Esophagus muscularis mucosa (tissue), 4 donors: ENCODE data around the gene FGF12.

Experiments
- CTCF ChIP-seq, 3 experiments: fragments of 200-600 bp in 2 of 3; fragments of 450-650 bp in 1 of 3; sonication (generic) in 2 of 3; IDR thresholded peaks; one replicate each; pipeline ENCODE4 v1.5.1; 2017 to 2019; ENCODE audit warnings: antibody characterized with exemption in 3 of 3, mild to moderate bottlenecking in 2 of 3, moderate library complexity in 1 of 3
- EP300 ChIP-seq: sonication (generic); formaldehyde crosslinking; IDR thresholded peaks from one replicate; pipeline ENCODE4 v1.6.1; 2017; ENCODE audit warnings: antibody characterized with exemption
- POLR2A ChIP-seq: fragments of 450-650 bp; IDR thresholded peaks from one replicate; pipeline ENCODE4 v1.6.1; 2017; ENCODE audit warnings: antibody characterized with exemption, moderate library complexity, mild to moderate bottlenecking, low read depth
- POLR2AphosphoS5 ChIP-seq, 2 donors: sonication (generic); formaldehyde crosslinking; IDR thresholded peaks; one replicate each; pipeline ENCODE4 v1.6.1; 2017; ENCODE audit warnings: antibody characterized with exemption in 2 of 2

GRCh38 chr3:192174283-192174682, 553.1 kb downstream of the FGF12 start:
- TF ChIP-seq EP300 = no peak
- TF ChIP-seq POLR2AphosphoS5 (IDR thresholded peaks at IDR 0.05) = no peak
- TF ChIP-seq CTCF (IDR thresholded peaks at IDR 0.05) = no peak
- TF ChIP-seq POLR2A = no peak
